ENCODE data around the gene FCGR3A.
"Not testable (repeated sequence)": the region's sequence is repeated elsewhere in the genome, so short reads cannot be mapped to it uniquely, and the experiment has no call there.

FCGR3A gene

DNA sequence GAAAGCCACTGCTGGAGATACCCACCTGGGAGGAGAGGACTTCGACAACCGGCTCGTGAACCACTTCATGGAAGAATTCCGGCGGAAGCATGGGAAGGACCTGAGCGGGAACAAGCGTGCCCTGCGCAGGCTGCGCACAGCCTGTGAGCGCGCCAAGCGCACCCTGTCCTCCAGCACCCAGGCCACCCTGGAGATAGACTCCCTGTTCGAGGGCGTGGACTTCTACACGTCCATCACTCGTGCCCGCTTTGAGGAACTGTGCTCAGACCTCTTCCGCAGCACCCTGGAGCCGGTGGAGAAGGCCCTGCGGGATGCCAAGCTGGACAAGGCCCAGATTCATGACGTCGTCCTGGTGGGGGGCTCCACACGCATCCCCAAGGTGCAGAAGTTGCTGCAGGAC, 24.3 kb downstream of the FCGR3A start:
- not testable (repeated sequence) for H3K79me2 ChIP-seq (ENCODE audit: insufficient read depth, low read length); H3K4me1 ChIP-seq (ENCODE audit: insufficient read depth, low read length, severe bottlenecking); H3K27me3 ChIP-seq (ENCODE audit: insufficient read depth, low read length); H2AFZ ChIP-seq (ENCODE audit: low read length); H3K4me3 ChIP-seq (ENCODE audit: low read depth, low read length, poor library complexity, severe bottlenecking); H3K9ac ChIP-seq (ENCODE audit: low read length); H3F3A ChIP-seq (ENCODE audit: insufficient read depth, low read length); H3K9me3 ChIP-seq (ENCODE audit: low read length); H3K36me3 ChIP-seq (ENCODE audit: insufficient read depth, low read length); H3K4me2 ChIP-seq (ENCODE audit: low read length); H3K27ac ChIP-seq (ENCODE audit: low read depth, low read length, poor library complexity, severe bottlenecking); H3K9me2 ChIP-seq (ENCODE audit: low read depth, low read length); H4K20me1 ChIP-seq (ENCODE audit: insufficient read depth, low read length)

DNA sequence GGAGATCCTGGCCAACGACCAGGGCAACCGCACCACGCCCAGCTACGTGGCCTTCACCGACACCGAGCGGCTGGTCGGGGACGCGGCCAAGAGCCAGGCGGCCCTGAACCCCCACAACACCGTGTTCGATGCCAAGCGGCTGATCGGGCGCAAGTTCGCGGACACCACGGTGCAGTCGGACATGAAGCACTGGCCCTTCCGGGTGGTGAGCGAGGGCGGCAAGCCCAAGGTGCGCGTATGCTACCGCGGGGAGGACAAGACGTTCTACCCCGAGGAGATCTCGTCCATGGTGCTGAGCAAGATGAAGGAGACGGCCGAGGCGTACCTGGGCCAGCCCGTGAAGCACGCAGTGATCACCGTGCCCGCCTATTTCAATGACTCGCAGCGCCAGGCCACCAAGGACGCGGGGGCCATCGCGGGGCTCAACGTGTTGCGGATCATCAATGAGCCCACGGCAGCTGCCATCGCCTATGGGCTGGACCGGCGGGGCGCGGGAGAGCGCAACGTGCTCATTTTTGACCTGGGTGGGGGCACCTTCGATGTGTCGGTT, 24.8 kb downstream of the FCGR3A start:
- H3K9ac ChIP-seq (ENCODE audit: low read length); H3K79me2 ChIP-seq (ENCODE audit: insufficient read depth, low read length); H3K9me2 ChIP-seq (ENCODE audit: low read depth, low read length); H3K27me3 ChIP-seq (ENCODE audit: insufficient read depth, low read length); H3K9me3 ChIP-seq (ENCODE audit: low read length); H3K4me1 ChIP-seq (ENCODE audit: insufficient read depth, low read length, severe bottlenecking); H3K36me3 ChIP-seq (ENCODE audit: insufficient read depth, low read length); H3F3A ChIP-seq (ENCODE audit: insufficient read depth, low read length); H4K20me1 ChIP-seq (ENCODE audit: insufficient read depth, low read length); H2AFZ ChIP-seq (ENCODE audit: low read length); H3K27ac ChIP-seq (ENCODE audit: low read depth, low read length, poor library complexity, severe bottlenecking): not testable (repeated sequence)
- Histone ChIP-seq H3K4me2 (ENCODE audit: low read length) (peak overlapping the region; percentile 54; the same call in 1 of the 2 replicates), H3K4me3 (ENCODE audit: low read depth, low read length, poor library complexity, severe bottlenecking) (peak overlapping the region; percentile 70)

DNA sequence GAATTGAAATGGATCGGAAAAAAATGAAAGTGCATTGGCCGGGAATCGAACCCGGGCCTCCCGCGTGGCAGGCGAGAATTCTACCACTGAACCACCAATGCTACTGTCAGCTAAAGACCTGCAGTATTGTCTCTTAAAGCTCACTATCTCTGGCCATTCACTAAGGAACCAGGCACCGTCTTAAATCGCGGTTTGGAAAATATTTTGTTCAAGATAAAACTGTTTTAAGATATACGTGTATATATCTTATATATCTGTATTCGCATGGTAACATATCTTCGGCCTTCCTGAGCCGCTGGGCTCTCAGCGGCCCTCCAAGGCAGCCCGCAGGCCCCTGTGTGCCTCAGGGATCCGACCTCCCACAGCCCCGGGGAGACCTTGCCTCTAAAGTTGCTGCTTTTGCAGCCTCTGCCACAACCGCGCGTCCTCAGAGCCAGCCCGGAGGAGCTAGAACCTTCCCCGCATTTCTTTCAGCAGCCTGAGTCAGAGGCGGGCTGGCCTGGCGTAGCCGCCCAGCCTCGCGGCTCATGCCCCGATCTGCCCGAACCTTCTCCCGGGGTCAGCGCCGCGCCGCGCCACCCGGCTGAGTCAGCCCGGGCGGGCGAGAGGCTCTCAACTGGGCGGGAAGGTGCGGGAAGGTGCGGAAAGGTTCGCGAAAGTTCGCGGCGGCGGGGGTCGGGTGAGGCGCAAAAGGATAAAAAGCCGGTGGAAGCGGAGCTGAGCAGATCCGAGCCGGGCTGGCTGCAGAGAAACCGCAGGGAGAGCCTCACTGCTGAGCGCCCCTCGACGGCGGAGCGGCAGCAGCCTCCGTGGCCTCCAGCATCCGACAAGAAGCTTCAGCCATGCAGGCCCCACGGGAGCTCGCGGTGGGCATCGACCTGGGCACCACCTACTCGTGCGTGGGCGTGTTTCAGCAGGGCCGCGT, 25.5 kb downstream of the FCGR3A start, which contains the start of gene HSPA6:
HSPA6 (plus strand) TSS at position 724 of the 925 bp plus-strand sequence; CDS start at position 843, 119 bp downstream.
- H4K20me1 ChIP-seq (ENCODE audit: insufficient read depth, low read length); H3K27ac ChIP-seq (ENCODE audit: low read depth, low read length, poor library complexity, severe bottlenecking): not testable (repeated sequence)

GRCh38 chr1:161523041-161523816, 26.4 kb downstream of the FCGR3A start:
- not testable (repeated sequence) for H3K9ac ChIP-seq (ENCODE audit: low read length); H3K4me1 ChIP-seq (ENCODE audit: insufficient read depth, low read length, severe bottlenecking); H3K27me3 ChIP-seq (ENCODE audit: insufficient read depth, low read length); H3K27ac ChIP-seq (ENCODE audit: low read depth, low read length, poor library complexity, severe bottlenecking); H3F3A ChIP-seq (ENCODE audit: insufficient read depth, low read length); H3K9me2 ChIP-seq (ENCODE audit: low read depth, low read length); H3K9me3 ChIP-seq (ENCODE audit: low read length); H3K36me3 ChIP-seq (ENCODE audit: insufficient read depth, low read length); H3K79me2 ChIP-seq (ENCODE audit: insufficient read depth, low read length); H2AFZ ChIP-seq (ENCODE audit: low read length); H4K20me1 ChIP-seq (ENCODE audit: insufficient read depth, low read length)
- Histone ChIP-seq H3K4me3 (ENCODE audit: low read depth, low read length, poor library complexity, severe bottlenecking) (peak overlapping the region; percentile 70), H3K4me2 (ENCODE audit: low read length) (peak overlapping the region; percentile 69)

More for the DNA sequence above, 25.5 kb downstream of the FCGR3A start, which contains the start of gene HSPA6:
- Histone ChIP-seq H3K4me2 (ENCODE audit: low read length) (peak within 1 kb of the TSS; percentile 69), H3K9ac (ENCODE audit: low read length) (peak within 1 kb of the TSS; percentile 63), H3K4me3 (ENCODE audit: low read depth, low read length, poor library complexity, severe bottlenecking) (peak within 1 kb of the TSS; percentile 70)
- not testable (repeated sequence) for H3K9me3 ChIP-seq (ENCODE audit: low read length); H3K9me2 ChIP-seq (ENCODE audit: low read depth, low read length); H3F3A ChIP-seq (ENCODE audit: insufficient read depth, low read length); H3K4me1 ChIP-seq (ENCODE audit: insufficient read depth, low read length, severe bottlenecking); H2AFZ ChIP-seq (ENCODE audit: low read length); H3K36me3 ChIP-seq (ENCODE audit: insufficient read depth, low read length); H3K79me2 ChIP-seq (ENCODE audit: insufficient read depth, low read length); H3K27me3 ChIP-seq (ENCODE audit: insufficient read depth, low read length)

GRCh38 chr1:161513953-161514352, 35.7 kb downstream of the FCGR3A start:
- H3K27ac ChIP-seq (ENCODE audit: low read depth, low read length, poor library complexity, severe bottlenecking); H2AFZ ChIP-seq (ENCODE audit: low read length): not testable (repeated sequence)

DNA sequence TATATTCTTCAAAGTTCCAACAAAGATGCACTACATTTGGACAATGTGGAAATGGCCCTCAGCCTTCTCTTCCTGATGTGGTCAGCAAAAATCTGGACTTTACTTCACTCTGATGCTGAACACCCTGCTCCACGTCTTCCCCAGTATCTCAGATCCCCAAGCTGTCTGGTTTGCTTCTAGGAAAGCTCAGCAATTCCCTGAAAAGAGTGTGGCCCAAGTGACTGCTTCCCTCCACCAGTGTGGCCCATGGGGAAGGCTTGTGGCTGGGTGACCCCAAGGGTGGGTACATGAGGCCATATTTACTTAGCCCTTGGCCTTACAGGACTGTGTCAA, 36.2 kb downstream of the FCGR3A start:
- not testable (repeated sequence) for H4K20me1 ChIP-seq (ENCODE audit: insufficient read depth, low read length); H3K4me1 ChIP-seq (ENCODE audit: insufficient read depth, low read length, severe bottlenecking); H3K4me3 ChIP-seq (ENCODE audit: low read depth, low read length, poor library complexity, severe bottlenecking); H3K27ac ChIP-seq (ENCODE audit: low read depth, low read length, poor library complexity, severe bottlenecking); H3K4me2 ChIP-seq (ENCODE audit: low read length); H3K9ac ChIP-seq (ENCODE audit: low read length); H3K9me2 ChIP-seq (ENCODE audit: low read depth, low read length); H3K9me3 ChIP-seq (ENCODE audit: low read length); H2AFZ ChIP-seq (ENCODE audit: low read length); H3K27me3 ChIP-seq (ENCODE audit: insufficient read depth, low read length); H3F3A ChIP-seq (ENCODE audit: insufficient read depth, low read length); H3K79me2 ChIP-seq (ENCODE audit: insufficient read depth, low read length); H3K36me3 ChIP-seq (ENCODE audit: insufficient read depth, low read length)

More at GRCh38 chr1:161513953-161514352, 35.7 kb downstream of the FCGR3A start:
- H3K4me3 ChIP-seq (ENCODE audit: low read depth, low read length, poor library complexity, severe bottlenecking); H3K4me2 ChIP-seq (ENCODE audit: low read length); H3K9me3 ChIP-seq (ENCODE audit: low read length); H4K20me1 ChIP-seq (ENCODE audit: insufficient read depth, low read length); H3K4me1 ChIP-seq (ENCODE audit: insufficient read depth, low read length, severe bottlenecking); H3K9me2 ChIP-seq (ENCODE audit: low read depth, low read length); H3K79me2 ChIP-seq (ENCODE audit: insufficient read depth, low read length); H3F3A ChIP-seq (ENCODE audit: insufficient read depth, low read length); H3K27me3 ChIP-seq (ENCODE audit: insufficient read depth, low read length); H3K9ac ChIP-seq (ENCODE audit: low read length); H3K36me3 ChIP-seq (ENCODE audit: insufficient read depth, low read length): not testable (repeated sequence)

DNA sequence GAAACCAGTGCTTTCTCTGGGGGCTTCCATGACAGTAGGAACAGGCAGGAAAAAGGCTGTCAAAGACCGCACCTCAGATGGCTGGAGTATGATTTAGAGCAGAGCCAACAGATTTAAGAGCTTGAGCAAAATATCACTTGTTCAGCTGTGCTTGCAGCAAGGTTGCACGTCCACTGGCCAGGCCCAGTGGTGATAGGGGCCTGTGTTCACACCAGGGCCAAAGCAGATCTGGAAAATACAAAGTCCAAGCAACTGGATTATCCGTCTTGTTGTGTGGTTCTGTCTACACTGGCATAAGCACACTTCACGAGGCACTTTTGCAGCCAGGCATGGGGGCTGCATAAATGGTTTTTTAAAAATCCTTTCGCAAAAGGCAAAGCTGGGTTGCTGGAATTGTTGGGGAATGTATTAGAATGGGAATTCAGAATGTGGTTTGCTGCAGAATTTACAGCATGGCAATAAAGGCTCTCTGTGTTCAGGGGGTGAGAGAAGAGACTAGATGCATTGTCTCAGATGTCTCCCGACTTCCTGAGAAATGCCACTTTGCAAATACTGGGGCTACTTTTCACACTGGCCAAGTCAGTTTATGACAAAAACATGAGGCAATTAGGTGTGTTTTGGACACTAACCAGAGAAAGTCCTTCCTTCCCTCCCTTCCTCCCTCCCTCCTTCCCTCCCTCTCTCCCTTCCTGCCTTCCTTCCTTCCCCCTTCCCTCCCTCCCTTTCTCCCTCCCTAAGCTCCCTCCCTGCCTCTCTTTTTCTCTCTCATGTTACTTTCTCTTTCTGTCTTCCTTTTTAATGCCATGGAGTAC, 36.8 kb downstream of the FCGR3A start:
- H3K27me3 ChIP-seq (ENCODE audit: insufficient read depth, low read length); H3K79me2 ChIP-seq (ENCODE audit: insufficient read depth, low read length); H3K4me2 ChIP-seq (ENCODE audit: low read length); H3K27ac ChIP-seq (ENCODE audit: low read depth, low read length, poor library complexity, severe bottlenecking); H3K9ac ChIP-seq (ENCODE audit: low read length); H2AFZ ChIP-seq (ENCODE audit: low read length); H3K36me3 ChIP-seq (ENCODE audit: insufficient read depth, low read length); H3K4me3 ChIP-seq (ENCODE audit: low read depth, low read length, poor library complexity, severe bottlenecking); H3F3A ChIP-seq (ENCODE audit: insufficient read depth, low read length); H3K4me1 ChIP-seq (ENCODE audit: insufficient read depth, low read length, severe bottlenecking); H4K20me1 ChIP-seq (ENCODE audit: insufficient read depth, low read length); H3K9me3 ChIP-seq (ENCODE audit: low read length); H3K9me2 ChIP-seq (ENCODE audit: low read depth, low read length): not testable (repeated sequence)

All from OCI-LY1 (cell line).